GM23338 (cell line): ENCODE results near the gene TMC2. TPM values are rescaled to one million over a fixed set of nuclear protein-coding genes. Genes with fewer than 3 reads are reported as not detected.

Source experiments
- ATAC-seq: fragments of 200-7000 bp; cut with Tn5 transposase; 3 replicates; pipeline ENCODE4 v1.9.1; 2020
- DNase-seq: peaks from one replicate; pipeline ENCODE4 v3.0.0-alpha.2; 2015; ENCODE audit warnings: low spot score
- H2AFZ ChIP-seq: fragments of 200-600 bp; sonication (generic); 2 replicates; pipeline ENCODE4 v1.8.0; 2016; ENCODE audit warnings: antibody characterized with exemption, mild to moderate bottlenecking, moderate library complexity
- H3F3A ChIP-seq: fragments of 200-600 bp; sonication (generic); replicated peaks from 2 replicates; pipeline ENCODE4 v1.8.0; 2017; ENCODE audit warnings: antibody characterized with exemption, mixed run types, low read depth
- H3K27ac ChIP-seq: fragments of 200-600 bp; sonication (generic); 2 replicates; pipeline ENCODE4 v1.6.1; 2016; ENCODE audit warnings: low read depth
- H3K27me3 ChIP-seq: fragments of 200-600 bp; sonication (generic); 2 replicates; pipeline ENCODE4 v1.8.0; 2016; ENCODE audit warnings: mild to moderate bottlenecking, mixed run types, moderate library complexity; ENCODE audit not compliant: insufficient read depth
- H3K36me3 ChIP-seq: fragments of 200-600 bp; sonication (generic); 2 replicates; pipeline ENCODE4 v1.8.0; 2016; ENCODE audit warnings: mild to moderate bottlenecking; ENCODE audit not compliant: insufficient read depth
- H3K4me1 ChIP-seq: fragments of 200-600 bp; sonication (generic); 2 replicates; pipeline ENCODE4 v1.8.0; 2016; ENCODE audit warnings: mild to moderate bottlenecking, moderate library complexity; ENCODE audit not compliant: insufficient read depth
- H3K4me2 ChIP-seq: fragments of 200-600 bp; sonication (generic); 2 replicates; pipeline ENCODE4 v1.7.1; 2017; ENCODE audit warnings: mixed run types
- H3K4me3 ChIP-seq: fragments of 200-600 bp; sonication (generic); 2 replicates; pipeline ENCODE4 v1.6.1; 2016; ENCODE audit warnings: mixed run types
- H3K79me2 ChIP-seq: fragments of 200-600 bp; sonication (generic); replicated peaks from 2 replicates; pipeline ENCODE4 v1.8.0; 2017; ENCODE audit warnings: mild to moderate bottlenecking; ENCODE audit not compliant: insufficient read depth
- H3K9me2 ChIP-seq: fragments of 200-600 bp; sonication (generic); 2 replicates; pipeline ENCODE4 v1.8.0; 2017; ENCODE audit not compliant: insufficient read depth
- H4K20me1 ChIP-seq: fragments of 200-600 bp; sonication (generic); replicated peaks from 2 replicates; pipeline ENCODE4 v1.8.0; 2017; ENCODE audit warnings: mild to moderate bottlenecking; ENCODE audit not compliant: insufficient read depth
- H3K27ac Mint-ChIP-seq: 2 replicates; pipeline ENCODE4 v1.8.0; 2020; ENCODE audit warnings: inconsistent platforms, mild to moderate bottlenecking, moderate library complexity, mixed read lengths
- H3K27me3 Mint-ChIP-seq: 3 replicates; pipeline ENCODE4 v1.8.0; 2022; ENCODE audit warnings: low read depth, mild to moderate bottlenecking, moderate library complexity, mixed read lengths, inconsistent platforms; ENCODE audit not compliant: insufficient read depth, poor library complexity
- H3K36me3 Mint-ChIP-seq: 3 replicates; pipeline ENCODE4 v1.8.0; 2021; ENCODE audit warnings: low read depth, mild to moderate bottlenecking, inconsistent platforms, moderate library complexity, mixed read lengths
- H3K4me1 Mint-ChIP-seq: 3 replicates; pipeline ENCODE4 v1.8.0; 2020; ENCODE audit warnings: mild to moderate bottlenecking, inconsistent platforms, mixed read lengths
- H3K4me3 Mint-ChIP-seq: 3 replicates; pipeline ENCODE4 v1.8.0; 2021; ENCODE audit warnings: moderate library complexity, mild to moderate bottlenecking, inconsistent platforms, mixed read lengths
- H3K9me3 Mint-ChIP-seq: 3 replicates; pipeline ENCODE4 v1.8.0; 2020; ENCODE audit warnings: moderate library complexity, mild to moderate bottlenecking, inconsistent platforms, mixed read lengths
- CREB1 ChIP-seq: fragments of 250-450 bp; sonication (Bioruptor Pico); IDR thresholded peaks from 2 replicates; pipeline ENCODE4 v1.5.0; 2020; ENCODE audit warnings: low read depth, mild to moderate bottlenecking, moderate library complexity
- CTCF ChIP-seq, 2 experiments: fragments of 200-600 bp in 1 of 2; sonication (generic) in 1 of 2; conservative IDR thresholded peaks; 2 replicates each; pipeline versions ENCODE4 v1.5.1 to v1.6.1; 2016 to 2017; ENCODE audit warnings: antibody characterized with exemption in 2 of 2, low read depth in 2 of 2, mild to moderate bottlenecking in 2 of 2, moderate library complexity in 1 of 2
- EZH2 ChIP-seq: fragments of 200-600 bp; sonication (generic); IDR thresholded peaks from one replicate; pipeline ENCODE4 v1.8.0; 2017; ENCODE audit warnings: antibody characterized with exemption, mild to moderate bottlenecking, low read depth; ENCODE audit not compliant: unreplicated experiment
- EZH2phosphoT487 ChIP-seq: fragments of 200-600 bp; sonication (generic); IDR thresholded peaks from one replicate; pipeline ENCODE4 v1.8.1; 2018; ENCODE audit warnings: antibody characterized with exemption; ENCODE audit not compliant: unreplicated experiment
- JUNB ChIP-seq: IDR thresholded peaks from one replicate; pipeline ENCODE4 v1.6.1; 2016; ENCODE audit warnings: antibody characterized with exemption; ENCODE audit not compliant: unreplicated experiment
- NANOG ChIP-seq: IDR thresholded peaks from 2 replicates; pipeline ENCODE4 v1.6.1; 2016; ENCODE audit warnings: antibody characterized with exemption, borderline replicate concordance
- POLR2AphosphoS5 ChIP-seq: IDR thresholded peaks from 2 replicates; pipeline ENCODE4 v1.6.1; 2016; ENCODE audit warnings: antibody characterized with exemption, low read depth
- REST ChIP-seq: IDR thresholded peaks from one replicate; pipeline ENCODE4 v1.6.1; 2018; ENCODE audit warnings: antibody characterized with exemption; ENCODE audit not compliant: unreplicated experiment
- STAT1 ChIP-seq: IDR thresholded peaks from one replicate; pipeline ENCODE4 v1.6.1; 2016; ENCODE audit warnings: antibody characterized with exemption; ENCODE audit not compliant: unreplicated experiment
- ZNF114 ChIP-seq: fragments of 250-450 bp; sonication (Bioruptor Pico); IDR thresholded peaks from 2 replicates; pipeline ENCODE4 v1.5.0; 2020; ENCODE audit warnings: mild to moderate bottlenecking, moderate library complexity
- ZNF331 ChIP-seq: fragments of 250-450 bp; sonication (Bioruptor Pico); IDR thresholded peaks from 2 replicates; pipeline ENCODE4 v1.5.0; 2020; ENCODE audit warnings: low read depth, mild to moderate bottlenecking, moderate library complexity
- long read RNA-seq: library from polyadenylated mRNA; unstranded; transcript quantifications from one replicate; pipeline ENCODE4 v2.0.0, GENCODE V29; 2020; ENCODE audit not compliant: unreplicated experiment
- polyA plus RNA-seq: library from polyadenylated mRNA; unstranded; fragments of >200 nt; fragmentation: Nextera tagmentation; extraction: Ambion mirVana; gene quantifications from 2 replicates; pipeline ENCODE4 v1.2.1, GENCODE V29; 2016
- total RNA-seq: library from RNA; depleted of rRNA; stranded (reverse); fragments of >200 nt; shearing (Covaris generic); gene quantifications from 2 replicates; pipeline ENCODE4 v1.2.3, GENCODE V29; 2014; rRNA removed
- TF ChIP-seq, protein P1 (sequence below): fragments of 250-450 bp; sonication (Bioruptor Pico); IDR thresholded peaks from 2 replicates; pipeline ENCODE4 v1.5.0; 2020; ENCODE audit warnings: mild to moderate bottlenecking, moderate library complexity

TMC2 gene, protein sequence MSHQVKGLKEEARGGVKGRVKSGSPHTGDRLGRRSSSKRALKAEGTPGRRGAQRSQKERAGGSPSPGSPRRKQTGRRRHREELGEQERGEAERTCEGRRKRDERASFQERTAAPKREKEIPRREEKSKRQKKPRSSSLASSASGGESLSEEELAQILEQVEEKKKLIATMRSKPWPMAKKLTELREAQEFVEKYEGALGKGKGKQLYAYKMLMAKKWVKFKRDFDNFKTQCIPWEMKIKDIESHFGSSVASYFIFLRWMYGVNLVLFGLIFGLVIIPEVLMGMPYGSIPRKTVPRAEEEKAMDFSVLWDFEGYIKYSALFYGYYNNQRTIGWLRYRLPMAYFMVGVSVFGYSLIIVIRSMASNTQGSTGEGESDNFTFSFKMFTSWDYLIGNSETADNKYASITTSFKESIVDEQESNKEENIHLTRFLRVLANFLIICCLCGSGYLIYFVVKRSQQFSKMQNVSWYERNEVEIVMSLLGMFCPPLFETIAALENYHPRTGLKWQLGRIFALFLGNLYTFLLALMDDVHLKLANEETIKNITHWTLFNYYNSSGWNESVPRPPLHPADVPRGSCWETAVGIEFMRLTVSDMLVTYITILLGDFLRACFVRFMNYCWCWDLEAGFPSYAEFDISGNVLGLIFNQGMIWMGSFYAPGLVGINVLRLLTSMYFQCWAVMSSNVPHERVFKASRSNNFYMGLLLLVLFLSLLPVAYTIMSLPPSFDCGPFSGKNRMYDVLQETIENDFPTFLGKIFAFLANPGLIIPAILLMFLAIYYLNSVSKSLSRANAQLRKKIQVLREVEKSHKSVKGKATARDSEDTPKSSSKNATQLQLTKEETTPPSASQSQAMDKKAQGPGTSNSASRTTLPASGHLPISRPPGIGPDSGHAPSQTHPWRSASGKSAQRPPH
- total RNA-seq, result 0.12 TPM in 1 of 2 replicates, not detected in the other
- polyA plus RNA-seq, result not detected in 2 replicates
- long read RNA-seq, result 0 reads

GRCh38 chr20:2536560-2536986 lies at the start of gene TMC2:
Gene TMC2 (plus strand): TSS chr20:2536573. CDS start chr20:2536622, 49 bp downstream.
- Mint-ChIP-seq H3K4me1 (peaks cover 14% of the 10 kb centered on the region), H3K27ac (no peak within 1 kb of the TSS), H3K4me3 (no peak within 1 kb of the TSS), H3K27me3 (peaks cover 21% of the 10 kb centered on the region), H3K9me3 (no peaks in the 10 kb centered on the region; the same call in 2 of the 3 replicates), H3K36me3 (no peaks in the 10 kb centered on the region)
- no peak for ATAC-seq
- Histone ChIP-seq H3K4me1 (peaks cover 9% of the 10 kb centered on the region), H3K27me3 (no peaks in the 10 kb centered on the region), H3F3A (no peaks in the 10 kb centered on the region), H3K4me2 (0 out of 2 replicates have a peak within 1 kb of the TSS, but pooled peaks have one; percentile 38), H3K27ac (no peak within 1 kb of the TSS), H2AFZ (peak within 1 kb of the TSS; percentile 72; the same call in 1 of the 2 replicates), H3K9me2 (no peaks in the 10 kb centered on the region), H3K36me3 (no peaks in the 10 kb centered on the region), H3K4me3 (no peak within 1 kb of the TSS), H4K20me1 (no peaks in the 10 kb centered on the region), H3K79me2 (no peaks in the 10 kb centered on the region)
- DNase-seq, result no peak
- TF ChIP-seq CREB1 (CRISPR knock-in tag), result no peak
- TF ChIP-seq REST, result no peak
- TF ChIP-seq NANOG, result no peak
- no peak for TF ChIP-seq ZNF114 (CRISPR knock-in tag)
- no peak for TF ChIP-seq CTCF (conservative IDR thresholded peaks at IDR 0.05; ENCODE audit: low read depth in 2 of 2)
- TF ChIP-seq, protein P1, sequence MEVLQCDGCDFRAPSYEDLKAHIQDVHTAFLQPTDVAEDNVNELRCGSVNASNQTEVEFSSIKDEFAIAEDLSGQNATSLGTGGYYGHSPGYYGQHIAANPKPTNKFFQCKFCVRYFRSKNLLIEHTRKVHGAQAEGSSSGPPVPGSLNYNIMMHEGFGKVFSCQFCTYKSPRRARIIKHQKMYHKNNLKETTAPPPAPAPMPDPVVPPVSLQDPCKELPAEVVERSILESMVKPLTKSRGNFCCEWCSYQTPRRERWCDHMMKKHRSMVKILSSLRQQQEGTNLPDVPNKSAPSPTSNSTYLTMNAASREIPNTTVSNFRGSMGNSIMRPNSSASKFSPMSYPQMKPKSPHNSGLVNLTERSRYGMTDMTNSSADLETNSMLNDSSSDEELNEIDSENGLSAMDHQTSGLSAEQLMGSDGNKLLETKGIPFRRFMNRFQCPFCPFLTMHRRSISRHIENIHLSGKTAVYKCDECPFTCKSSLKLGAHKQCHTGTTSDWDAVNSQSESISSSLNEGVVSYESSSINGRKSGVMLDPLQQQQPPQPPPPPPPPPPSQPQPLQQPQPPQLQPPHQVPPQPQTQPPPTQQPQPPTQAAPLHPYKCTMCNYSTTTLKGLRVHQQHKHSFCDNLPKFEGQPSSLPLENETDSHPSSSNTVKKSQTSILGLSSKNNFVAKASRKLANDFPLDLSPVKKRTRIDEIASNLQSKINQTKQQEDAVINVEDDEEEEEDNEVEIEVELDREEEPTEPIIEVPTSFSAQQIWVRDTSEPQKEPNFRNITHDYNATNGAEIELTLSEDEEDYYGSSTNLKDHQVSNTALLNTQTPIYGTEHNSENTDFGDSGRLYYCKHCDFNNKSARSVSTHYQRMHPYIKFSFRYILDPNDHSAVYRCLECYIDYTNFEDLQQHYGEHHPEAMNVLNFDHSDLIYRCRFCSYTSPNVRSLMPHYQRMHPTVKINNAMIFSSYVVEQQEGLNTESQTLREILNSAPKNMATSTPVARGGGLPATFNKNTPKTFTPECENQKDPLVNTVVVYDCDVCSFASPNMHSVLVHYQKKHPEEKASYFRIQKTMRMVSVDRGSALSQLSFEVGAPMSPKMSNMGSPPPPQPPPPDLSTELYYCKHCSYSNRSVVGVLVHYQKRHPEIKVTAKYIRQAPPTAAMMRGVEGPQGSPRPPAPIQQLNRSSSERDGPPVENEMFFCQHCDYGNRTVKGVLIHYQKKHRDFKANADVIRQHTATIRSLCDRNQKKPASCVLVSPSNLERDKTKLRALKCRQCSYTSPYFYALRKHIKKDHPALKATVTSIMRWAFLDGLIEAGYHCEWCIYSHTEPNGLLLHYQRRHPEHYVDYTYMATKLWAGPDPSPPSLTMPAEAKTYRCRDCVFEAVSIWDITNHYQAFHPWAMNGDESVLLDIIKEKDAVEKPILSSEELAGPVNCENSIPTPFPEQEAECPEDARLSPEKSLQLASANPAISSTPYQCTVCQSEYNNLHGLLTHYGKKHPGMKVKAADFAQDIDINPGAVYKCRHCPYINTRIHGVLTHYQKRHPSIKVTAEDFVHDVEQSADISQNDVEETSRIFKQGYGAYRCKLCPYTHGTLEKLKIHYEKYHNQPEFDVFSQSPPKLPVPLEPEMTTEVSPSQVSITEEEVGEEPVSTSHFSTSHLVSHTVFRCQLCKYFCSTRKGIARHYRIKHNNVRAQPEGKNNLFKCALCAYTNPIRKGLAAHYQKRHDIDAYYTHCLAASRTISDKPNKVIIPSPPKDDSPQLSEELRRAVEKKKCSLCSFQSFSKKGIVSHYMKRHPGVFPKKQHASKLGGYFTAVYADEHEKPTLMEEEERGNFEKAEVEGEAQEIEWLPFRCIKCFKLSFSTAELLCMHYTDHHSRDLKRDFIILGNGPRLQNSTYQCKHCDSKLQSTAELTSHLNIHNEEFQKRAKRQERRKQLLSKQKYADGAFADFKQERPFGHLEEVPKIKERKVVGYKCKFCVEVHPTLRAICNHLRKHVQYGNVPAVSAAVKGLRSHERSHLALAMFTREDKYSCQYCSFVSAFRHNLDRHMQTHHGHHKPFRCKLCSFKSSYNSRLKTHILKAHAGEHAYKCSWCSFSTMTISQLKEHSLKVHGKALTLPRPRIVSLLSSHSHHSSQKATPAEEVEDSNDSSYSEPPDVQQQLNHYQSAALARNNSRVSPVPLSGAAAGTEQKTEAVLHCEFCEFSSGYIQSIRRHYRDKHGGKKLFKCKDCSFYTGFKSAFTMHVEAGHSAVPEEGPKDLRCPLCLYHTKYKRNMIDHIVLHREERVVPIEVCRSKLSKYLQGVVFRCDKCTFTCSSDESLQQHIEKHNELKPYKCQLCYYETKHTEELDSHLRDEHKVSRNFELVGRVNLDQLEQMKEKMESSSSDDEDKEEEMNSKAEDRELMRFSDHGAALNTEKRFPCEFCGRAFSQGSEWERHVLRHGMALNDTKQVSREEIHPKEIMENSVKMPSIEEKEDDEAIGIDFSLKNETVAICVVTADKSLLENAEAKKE (CRISPR knock-in tag), result no peak
- no peak for TF ChIP-seq JUNB
- no peak for TF ChIP-seq ZNF331
- no peak for TF ChIP-seq POLR2AphosphoS5
- no peak for TF ChIP-seq STAT1
- TF ChIP-seq EZH2, result no peak
- no peak for TF ChIP-seq EZH2phosphoT487
